Measurements from ENCODE around the gene FAM53B. TPM values are rescaled to one million over a fixed set of nuclear protein-coding genes. Genes with fewer than 3 reads are reported as not detected.
A peak's percentile ranks its signal among the peaks of the same experiment; 100 is the strongest.

The FAM53B gene
- polyA plus RNA-seq, 1 donor: 21.3 TPM

DNA sequence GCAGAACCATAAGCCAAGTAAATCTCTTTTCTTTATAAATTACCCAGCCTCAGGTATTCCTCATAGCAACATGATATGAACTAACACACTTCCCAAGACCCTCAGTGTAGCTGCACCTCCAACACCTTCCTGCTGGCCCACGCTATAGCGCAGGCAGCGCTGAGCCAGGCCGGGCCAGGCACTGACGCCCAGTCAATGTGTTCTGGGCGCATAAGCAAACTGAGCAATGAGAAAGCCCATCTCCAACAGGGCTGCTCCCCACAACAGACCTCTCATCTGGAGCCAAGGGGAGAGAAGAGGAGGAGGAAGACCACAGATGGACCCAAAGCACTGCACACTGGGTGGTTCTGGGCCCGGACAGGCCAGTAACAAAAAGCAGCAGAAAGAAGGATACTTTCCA is 40.8 kb downstream of the FAM53B start:
- peak overlapping the region; percentile 44 for H3K27ac ChIP-seq (ENCODE audit: low read length)
- no CpG with 5 or more reads among the region's 7 CpGs for WGBS (ENCODE audit: insufficient coverage, low lambda C conversion rate)

GRCh38 chr10:124701881-124702656 is 42.1 kb downstream of the FAM53B start:
- Histone ChIP-seq H3K9me3 (ENCODE audit: control insufficient read depth, low read depth, low read length) (no peaks in the 10 kb centered on the region), H3K4me1 (ENCODE audit: control insufficient read depth, insufficient read depth, low read length) (peaks cover 44% of the 10 kb centered on the region), H3K27ac (ENCODE audit: low read length) (peak overlapping the region; percentile 37), H3K36me3 (ENCODE audit: control insufficient read depth, insufficient read depth, low read length) (peaks cover 86% of the 10 kb centered on the region), H3K4me3 (ENCODE audit: low read length) (no peak overlapping the region), H3K27me3 (ENCODE audit: control insufficient read depth, insufficient read depth, low read length) (no peaks in the 10 kb centered on the region)
- no peak for DNase-seq
- 6% methylated on average over 2 of the region's 13 CpGs for WGBS (ENCODE audit: insufficient coverage, low lambda C conversion rate)

More for the DNA sequence above, 40.8 kb downstream of the FAM53B start:
- DNase-seq: no peak
- Histone ChIP-seq H3K4me3 (ENCODE audit: low read length) (no peak overlapping the region), H3K4me1 (ENCODE audit: control insufficient read depth, insufficient read depth, low read length) (peaks cover 56% of the 10 kb centered on the region), H3K9me3 (ENCODE audit: control insufficient read depth, low read depth, low read length) (no peaks in the 10 kb centered on the region), H3K36me3 (ENCODE audit: control insufficient read depth, insufficient read depth, low read length) (peaks cover 73% of the 10 kb centered on the region), H3K27me3 (ENCODE audit: control insufficient read depth, insufficient read depth, low read length) (no peaks in the 10 kb centered on the region)

GRCh38 chr10:124701435-124701834 is 42.7 kb downstream of the FAM53B start:
- Histone ChIP-seq H3K27ac (ENCODE audit: low read length) (peak overlapping the region; percentile 40), H3K27me3 (ENCODE audit: control insufficient read depth, insufficient read depth, low read length) (no peaks in the 10 kb centered on the region), H3K4me3 (ENCODE audit: low read length) (no peak overlapping the region), H3K4me1 (ENCODE audit: control insufficient read depth, insufficient read depth, low read length) (peaks cover 38% of the 10 kb centered on the region), H3K36me3 (ENCODE audit: control insufficient read depth, insufficient read depth, low read length) (peaks cover 90% of the 10 kb centered on the region), H3K9me3 (ENCODE audit: control insufficient read depth, low read depth, low read length) (no peaks in the 10 kb centered on the region)
- WGBS (ENCODE audit: insufficient coverage, low lambda C conversion rate): no CpG with 5 or more reads among the region's 6 CpGs
- no peak for DNase-seq

DNA sequence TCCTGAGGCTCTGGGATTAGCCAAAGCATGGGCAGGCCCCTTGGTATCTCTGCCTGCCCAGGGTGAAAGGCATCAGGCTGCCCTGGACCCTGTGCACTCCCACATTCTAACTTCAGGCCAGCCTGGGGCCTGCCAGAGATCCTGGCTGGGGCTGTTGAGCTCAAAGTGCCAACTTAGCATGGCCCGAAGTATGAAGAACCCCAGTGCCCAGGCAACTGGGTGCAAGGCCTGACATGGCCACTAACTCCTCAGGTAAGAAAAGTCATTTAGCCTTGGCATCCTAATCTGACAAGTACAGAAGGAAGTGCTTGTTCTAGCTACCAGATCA is 43.2 kb downstream of the FAM53B start:
- no CpG with 5 or more reads among the region's 1 CpG for WGBS (ENCODE audit: insufficient coverage, low lambda C conversion rate)
- Histone ChIP-seq H3K27me3 (ENCODE audit: control insufficient read depth, insufficient read depth, low read length) (no peaks in the 10 kb centered on the region), H3K9me3 (ENCODE audit: control insufficient read depth, low read depth, low read length) (no peaks in the 10 kb centered on the region), H3K4me1 (ENCODE audit: control insufficient read depth, insufficient read depth, low read length) (peaks cover 34% of the 10 kb centered on the region), H3K36me3 (ENCODE audit: control insufficient read depth, insufficient read depth, low read length) (peaks cover 90% of the 10 kb centered on the region), H3K27ac (ENCODE audit: low read length) (peak overlapping the region; percentile 40), H3K4me3 (ENCODE audit: low read length) (no peak overlapping the region)
- no peak for DNase-seq

DNA sequence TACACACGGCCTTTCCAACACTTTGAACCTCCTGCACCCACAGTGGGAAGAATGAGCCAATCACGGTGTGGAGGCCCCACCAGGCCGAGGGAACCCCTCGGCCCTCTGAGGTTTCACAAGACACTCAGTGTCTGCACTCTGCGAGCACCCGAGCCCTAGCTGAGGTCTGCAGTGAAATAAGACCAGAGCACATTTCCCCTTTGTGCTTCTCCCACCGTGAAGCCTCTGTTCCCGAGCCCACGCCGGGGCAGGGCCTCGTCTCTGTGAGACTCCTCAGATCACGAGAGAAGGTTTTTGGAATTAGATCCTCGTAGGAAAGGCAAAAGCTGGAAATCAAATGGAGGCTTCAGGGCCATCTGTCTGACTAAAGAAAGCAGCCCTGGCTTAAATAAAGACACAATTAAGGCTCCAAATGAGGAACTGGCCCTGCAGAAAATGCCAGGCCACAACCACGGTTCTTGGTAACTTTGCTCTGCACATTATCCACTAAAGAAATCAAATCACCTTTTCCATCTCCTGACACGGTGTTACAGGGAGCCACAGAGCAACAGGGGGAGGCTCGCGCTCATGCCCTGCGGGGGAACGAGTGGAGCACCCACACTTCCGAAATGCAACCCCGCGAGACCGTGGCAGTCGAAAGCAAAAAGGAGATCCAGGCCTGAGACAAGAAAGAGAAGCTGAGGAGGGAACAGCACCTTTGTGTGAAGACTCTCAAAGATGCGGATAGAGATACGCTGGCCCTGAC is 43.7 kb downstream of the FAM53B start:
- no peak overlapping the region for H3K4me3 ChIP-seq (ENCODE audit: low read length)
- peaks cover 90% of the 10 kb centered on the region for H3K36me3 ChIP-seq (ENCODE audit: control insufficient read depth, insufficient read depth, low read length)
- H3K27ac ChIP-seq (ENCODE audit: low read length): peak overlapping the region; percentile 40
- peaks cover 28% of the 10 kb centered on the region for H3K4me1 ChIP-seq (ENCODE audit: control insufficient read depth, insufficient read depth, low read length)
- DNase-seq: no peak
- no peaks in the 10 kb centered on the region for H3K9me3 ChIP-seq (ENCODE audit: control insufficient read depth, low read depth, low read length)
- no peaks in the 10 kb centered on the region for H3K27me3 ChIP-seq (ENCODE audit: control insufficient read depth, insufficient read depth, low read length)
- WGBS (ENCODE audit: insufficient coverage, low lambda C conversion rate): 96% methylated on average over 10 of the region's 26 CpGs

- H3K36me3 ChIP-seq (ENCODE audit: control insufficient read depth, insufficient read depth, low read length): peaks cover 89% of the 10 kb centered on the region
- peak overlapping the region; percentile 21 for H3K27ac ChIP-seq (ENCODE audit: low read length)
- DNase-seq: no peak
- WGBS (ENCODE audit: insufficient coverage, low lambda C conversion rate): no CpG with 5 or more reads among the region's 18 CpGs
- no peaks in the 10 kb centered on the region for H3K27me3 ChIP-seq (ENCODE audit: control insufficient read depth, insufficient read depth, low read length)
- H3K4me1 ChIP-seq (ENCODE audit: control insufficient read depth, insufficient read depth, low read length): peaks cover 31% of the 10 kb centered on the region
- H3K9me3 ChIP-seq (ENCODE audit: control insufficient read depth, low read depth, low read length): no peaks in the 10 kb centered on the region
- H3K4me3 ChIP-seq (ENCODE audit: low read length): no peak overlapping the region
These were observed 44.5 kb downstream of the FAM53B start for GRCh38 chr10:124699471-124700292.

DNA sequence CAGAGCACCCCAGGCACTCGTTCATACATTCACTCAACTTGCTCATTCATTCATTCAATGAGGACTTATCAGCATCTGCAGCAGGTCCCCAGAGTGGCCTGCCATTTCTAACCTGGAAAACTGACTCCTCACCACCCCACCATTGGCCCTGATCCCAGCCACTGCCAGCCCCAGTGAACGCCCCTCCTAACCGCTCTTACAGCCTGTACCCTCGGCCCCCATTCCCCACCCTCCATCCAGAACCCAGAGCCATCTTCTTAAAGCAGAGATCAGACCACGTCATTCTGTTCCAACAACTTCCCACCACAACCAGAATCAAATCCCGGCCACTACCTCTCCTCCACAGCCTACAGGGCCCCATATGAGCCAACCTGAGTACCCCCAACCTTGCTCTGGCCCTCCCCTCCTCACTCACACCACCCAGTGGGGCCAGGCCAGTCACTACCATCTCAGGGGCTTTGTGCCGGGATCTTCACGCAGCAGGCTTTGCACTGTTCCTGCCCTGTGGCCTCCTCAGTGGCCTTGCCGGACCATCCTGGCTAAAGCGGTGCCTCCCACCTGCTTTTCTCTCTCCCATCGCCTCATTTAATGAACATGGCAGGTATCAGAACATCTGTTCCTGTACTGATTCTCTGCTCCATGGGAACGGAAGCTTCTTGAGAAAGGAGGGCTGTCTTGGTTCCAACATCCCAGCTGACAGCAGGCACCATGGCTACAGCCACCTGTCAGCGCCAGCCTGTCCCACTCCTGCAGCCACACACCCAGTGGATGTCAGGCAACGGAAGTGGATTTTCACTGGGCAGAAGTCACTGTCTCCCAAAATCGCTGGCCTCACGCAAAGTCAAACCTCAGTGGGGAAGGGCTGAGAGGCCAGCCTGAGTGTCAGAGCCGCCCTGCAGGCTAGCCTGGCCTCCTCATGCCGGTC is 45.4 kb downstream of the FAM53B start:
- no CpG with 5 or more reads among the region's 18 CpGs for WGBS (ENCODE audit: insufficient coverage, low lambda C conversion rate)
- peaks cover 29% of the 10 kb centered on the region for H3K4me1 ChIP-seq (ENCODE audit: control insufficient read depth, insufficient read depth, low read length)

GRCh38 chr10:124697837-124698544 is 46.2 kb downstream of the FAM53B start:
- Histone ChIP-seq H3K27ac (ENCODE audit: low read length) (no peak overlapping the region), H3K36me3 (ENCODE audit: control insufficient read depth, insufficient read depth, low read length) (peaks cover 90% of the 10 kb centered on the region), H3K4me1 (ENCODE audit: control insufficient read depth, insufficient read depth, low read length) (peaks cover 28% of the 10 kb centered on the region), H3K4me3 (ENCODE audit: low read length) (no peak overlapping the region), H3K27me3 (ENCODE audit: control insufficient read depth, insufficient read depth, low read length) (no peaks in the 10 kb centered on the region), H3K9me3 (ENCODE audit: control insufficient read depth, low read depth, low read length) (no peaks in the 10 kb centered on the region)
- no peak for DNase-seq
- WGBS (ENCODE audit: insufficient coverage, low lambda C conversion rate): no CpG with 5 or more reads among the region's 13 CpGs

More for the DNA sequence above, 45.4 kb downstream of the FAM53B start:
- Histone ChIP-seq H3K36me3 (ENCODE audit: control insufficient read depth, insufficient read depth, low read length) (peaks cover 89% of the 10 kb centered on the region), H3K9me3 (ENCODE audit: control insufficient read depth, low read depth, low read length) (no peaks in the 10 kb centered on the region), H3K4me3 (ENCODE audit: low read length) (no peak overlapping the region), H3K27me3 (ENCODE audit: control insufficient read depth, insufficient read depth, low read length) (no peaks in the 10 kb centered on the region), H3K27ac (ENCODE audit: low read length) (no peak overlapping the region)
- no peak for DNase-seq

GRCh38 chr10:124697443-124697836 is 46.7 kb downstream of the FAM53B start:
- no peak for DNase-seq
- no peak overlapping the region for H3K4me3 ChIP-seq (ENCODE audit: low read length)
- no peaks in the 10 kb centered on the region for H3K9me3 ChIP-seq (ENCODE audit: control insufficient read depth, low read depth, low read length)
- H3K4me1 ChIP-seq (ENCODE audit: control insufficient read depth, insufficient read depth, low read length): peaks cover 25% of the 10 kb centered on the region
- H3K27ac ChIP-seq (ENCODE audit: low read length): no peak overlapping the region
- WGBS (ENCODE audit: insufficient coverage, low lambda C conversion rate): no CpG with 5 or more reads among the region's 8 CpGs
- H3K36me3 ChIP-seq (ENCODE audit: control insufficient read depth, insufficient read depth, low read length): peaks cover 93% of the 10 kb centered on the region
- no peaks in the 10 kb centered on the region for H3K27me3 ChIP-seq (ENCODE audit: control insufficient read depth, insufficient read depth, low read length)
